Ishikawa (cell line): ENCODE measurements around the gene NRXN3.

Experiments used
- CEBPB ChIP-seq: IDR thresholded peaks from 2 replicates; pipeline ENCODE4 v1.6.1; 2012
- CREB1 ChIP-seq: IDR thresholded peaks from 2 replicates; pipeline ENCODE4 v1.6.1; 2012; ENCODE audit warnings: low read depth
- EGR1 ChIP-seq: IDR thresholded peaks from 2 replicates; pipeline ENCODE4 v1.6.1; 2012
- EP300 ChIP-seq: IDR thresholded peaks from 2 replicates; pipeline ENCODE4 v1.6.1; 2012; ENCODE audit warnings: borderline replicate concordance
- FOXM1 ChIP-seq: IDR thresholded peaks from 2 replicates; pipeline ENCODE4 v1.6.1; 2012; ENCODE audit warnings: low read depth, borderline replicate concordance
- NFIC ChIP-seq: IDR thresholded peaks from 2 replicates; pipeline ENCODE4 v1.6.1; 2012
- RAD21 ChIP-seq: IDR thresholded peaks from 2 replicates; pipeline ENCODE4 v1.6.1; 2012; ENCODE audit warnings: low read depth
- TAF1 ChIP-seq: IDR thresholded peaks from 2 replicates; pipeline ENCODE4 v1.6.1; 2012; ENCODE audit warnings: low read depth, mild to moderate bottlenecking
- TCF12 ChIP-seq: IDR thresholded peaks from 2 replicates; pipeline ENCODE4 v1.6.1; 2012; ENCODE audit warnings: low read depth
- TEAD4 ChIP-seq: IDR thresholded peaks from 2 replicates; pipeline ENCODE4 v1.6.1; 2012
- YY1 ChIP-seq: IDR thresholded peaks from 2 replicates; pipeline ENCODE4 v1.6.1; 2012; ENCODE audit warnings: low read depth
- ZBTB7A ChIP-seq: IDR thresholded peaks from 2 replicates; pipeline ENCODE4 v1.6.1; 2012; ENCODE audit warnings: low read depth
- TF ChIP-seq, protein P1 (sequence below): IDR thresholded peaks from 2 replicates; pipeline ENCODE4 v1.6.1; 2012
- TF ChIP-seq, protein P2 (sequence below): IDR thresholded peaks from 2 replicates; pipeline ENCODE4 v1.6.1; 2012

DNA sequence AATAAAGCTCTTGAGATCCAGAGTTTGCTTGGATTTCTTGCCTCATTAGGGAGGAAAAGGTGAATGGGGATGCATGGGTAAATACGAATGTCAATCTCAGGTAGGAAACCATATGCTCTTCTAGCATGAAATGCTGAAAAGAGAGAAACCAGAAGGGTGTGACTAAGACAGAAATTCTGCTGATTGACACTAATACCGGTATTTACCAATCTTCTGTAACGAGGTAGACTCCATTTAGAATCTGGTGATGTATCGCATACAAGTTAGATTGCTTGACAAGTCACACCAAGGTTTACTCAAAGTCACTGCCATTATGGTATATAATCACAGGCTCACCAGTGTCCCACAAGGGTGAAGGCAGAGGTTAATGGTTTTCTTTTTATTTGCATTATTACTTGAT lies 337.9 kb downstream of the NRXN3 start:
- no peak for TF ChIP-seq EP300
- TF ChIP-seq, protein P1, sequence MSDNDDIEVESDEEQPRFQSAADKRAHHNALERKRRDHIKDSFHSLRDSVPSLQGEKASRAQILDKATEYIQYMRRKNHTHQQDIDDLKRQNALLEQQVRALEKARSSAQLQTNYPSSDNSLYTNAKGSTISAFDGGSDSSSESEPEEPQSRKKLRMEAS = no peak
- no peak for TF ChIP-seq TEAD4
- TF ChIP-seq, protein P2, sequence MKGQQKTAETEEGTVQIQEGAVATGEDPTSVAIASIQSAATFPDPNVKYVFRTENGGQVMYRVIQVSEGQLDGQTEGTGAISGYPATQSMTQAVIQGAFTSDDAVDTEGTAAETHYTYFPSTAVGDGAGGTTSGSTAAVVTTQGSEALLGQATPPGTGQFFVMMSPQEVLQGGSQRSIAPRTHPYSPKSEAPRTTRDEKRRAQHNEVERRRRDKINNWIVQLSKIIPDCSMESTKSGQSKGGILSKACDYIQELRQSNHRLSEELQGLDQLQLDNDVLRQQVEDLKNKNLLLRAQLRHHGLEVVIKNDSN = no peak
- no peak for TF ChIP-seq YY1
- TF ChIP-seq ZBTB7A = no peak
- no peak for TF ChIP-seq CREB1
- TF ChIP-seq TAF1 = no peak
- TF ChIP-seq FOXM1 = no peak
- no peak for TF ChIP-seq RAD21
- no peak for TF ChIP-seq EGR1
- TF ChIP-seq NFIC = no peak
- no peak for TF ChIP-seq CEBPB
- no peak for TF ChIP-seq TCF12
